Coronary artery (tissue), 2 donors: Measurements from ENCODE around the gene SSTR5.

Source experiments
- DNase-seq: peaks from one replicate; pipeline ENCODE4 v3.0.0-alpha.2; 2017; ENCODE audit warnings: low spot score
- H3K27ac ChIP-seq, 2 donors: fragments of 200-600 bp; sonication (generic); one replicate each; pipeline ENCODE4 v1.5.1; 2016 to 2019
- H3K4me3 ChIP-seq: fragments of 200-600 bp; sonication (generic); 2 replicates; pipeline ENCODE4 v1.5.1; 2016; ENCODE audit warnings: mild to moderate bottlenecking, moderate library complexity
- TF ChIP-seq, protein P1 (sequence below): fragments of 200-600 bp; sonication (generic); IDR thresholded peaks from one replicate; pipeline ENCODE4 v1.5.1; 2019; ENCODE audit warnings: antibody characterized with exemption

The SSTR5 gene

DNA sequence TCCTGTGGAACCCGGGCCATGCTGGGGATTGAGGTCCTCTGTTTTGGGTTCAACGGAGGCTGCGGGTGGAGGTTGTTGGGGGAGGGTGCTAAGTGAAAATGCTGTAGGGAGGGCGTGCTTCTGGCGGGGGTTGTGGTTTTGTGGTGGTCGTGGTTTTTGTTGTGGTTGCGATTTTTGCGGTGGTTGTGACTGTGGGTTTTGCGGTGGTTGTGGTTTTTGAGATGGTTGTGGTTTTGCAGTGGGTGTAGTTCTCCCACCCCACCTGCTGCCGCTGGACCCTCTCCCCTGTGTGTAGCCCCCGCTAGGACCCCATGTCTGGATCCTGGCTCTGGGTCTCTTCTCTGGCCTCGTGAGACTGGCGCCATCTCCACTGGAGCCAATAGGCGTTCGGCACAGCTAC is 4.9 kb upstream of the SSTR5 start:
- DNase-seq = no peak
- TF ChIP-seq, protein P1, sequence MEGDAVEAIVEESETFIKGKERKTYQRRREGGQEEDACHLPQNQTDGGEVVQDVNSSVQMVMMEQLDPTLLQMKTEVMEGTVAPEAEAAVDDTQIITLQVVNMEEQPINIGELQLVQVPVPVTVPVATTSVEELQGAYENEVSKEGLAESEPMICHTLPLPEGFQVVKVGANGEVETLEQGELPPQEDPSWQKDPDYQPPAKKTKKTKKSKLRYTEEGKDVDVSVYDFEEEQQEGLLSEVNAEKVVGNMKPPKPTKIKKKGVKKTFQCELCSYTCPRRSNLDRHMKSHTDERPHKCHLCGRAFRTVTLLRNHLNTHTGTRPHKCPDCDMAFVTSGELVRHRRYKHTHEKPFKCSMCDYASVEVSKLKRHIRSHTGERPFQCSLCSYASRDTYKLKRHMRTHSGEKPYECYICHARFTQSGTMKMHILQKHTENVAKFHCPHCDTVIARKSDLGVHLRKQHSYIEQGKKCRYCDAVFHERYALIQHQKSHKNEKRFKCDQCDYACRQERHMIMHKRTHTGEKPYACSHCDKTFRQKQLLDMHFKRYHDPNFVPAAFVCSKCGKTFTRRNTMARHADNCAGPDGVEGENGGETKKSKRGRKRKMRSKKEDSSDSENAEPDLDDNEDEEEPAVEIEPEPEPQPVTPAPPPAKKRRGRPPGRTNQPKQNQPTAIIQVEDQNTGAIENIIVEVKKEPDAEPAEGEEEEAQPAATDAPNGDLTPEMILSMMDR = no peak
- Histone ChIP-seq H3K4me3 (no peak overlapping the region), H3K27ac (no peak overlapping the region)

DNA sequence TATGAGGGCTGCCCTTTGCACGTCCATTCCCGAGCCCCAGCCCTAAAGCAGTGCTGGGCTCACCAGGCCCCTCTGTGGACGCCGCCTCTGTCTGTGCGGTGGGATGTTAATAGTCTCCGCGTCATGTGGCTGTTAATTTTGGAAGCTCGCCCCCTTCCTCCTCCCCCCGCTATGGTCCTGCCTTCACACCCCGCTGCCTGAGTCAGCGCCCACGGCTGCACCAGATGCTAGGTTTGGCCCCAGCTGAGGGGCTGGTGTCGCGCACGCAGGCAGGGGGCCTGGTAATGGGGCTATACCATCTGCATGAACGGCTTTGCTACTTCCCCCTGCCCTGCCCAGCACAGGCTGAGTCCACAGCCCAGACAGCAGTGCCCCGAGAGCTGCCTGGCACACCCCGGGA is 4.1 kb upstream of the SSTR5 start:
- H3K27ac ChIP-seq = no peak overlapping the region
- TF ChIP-seq, protein P1 = no peak
- no peak overlapping the region for H3K4me3 ChIP-seq
- no peak for DNase-seq

DNA sequence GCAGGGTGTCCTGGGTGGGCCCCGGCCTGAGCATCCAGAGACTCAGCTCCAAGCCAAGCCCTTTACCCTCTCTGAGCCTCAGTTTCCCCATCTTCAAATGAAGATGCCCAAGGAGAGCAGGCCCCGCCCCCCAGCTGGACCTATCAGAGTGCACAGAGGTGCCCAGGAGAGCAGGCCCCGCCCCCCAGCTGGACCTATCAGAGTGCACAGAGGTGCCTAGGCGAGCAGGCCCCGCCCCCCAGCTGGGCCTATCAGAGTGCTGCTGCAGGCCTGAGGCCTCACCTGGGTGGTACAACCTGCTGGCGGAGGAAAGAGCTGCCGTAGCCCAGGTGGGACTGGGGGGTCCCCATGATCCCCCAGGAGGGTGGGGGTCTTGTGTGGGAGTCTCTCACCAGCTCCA is 3.4 kb upstream of the SSTR5 start:
- Histone ChIP-seq H3K4me3 (no peak overlapping the region), H3K27ac (no peak overlapping the region)
- DNase-seq = no peak
- TF ChIP-seq, protein P1 = no peak

DNA sequence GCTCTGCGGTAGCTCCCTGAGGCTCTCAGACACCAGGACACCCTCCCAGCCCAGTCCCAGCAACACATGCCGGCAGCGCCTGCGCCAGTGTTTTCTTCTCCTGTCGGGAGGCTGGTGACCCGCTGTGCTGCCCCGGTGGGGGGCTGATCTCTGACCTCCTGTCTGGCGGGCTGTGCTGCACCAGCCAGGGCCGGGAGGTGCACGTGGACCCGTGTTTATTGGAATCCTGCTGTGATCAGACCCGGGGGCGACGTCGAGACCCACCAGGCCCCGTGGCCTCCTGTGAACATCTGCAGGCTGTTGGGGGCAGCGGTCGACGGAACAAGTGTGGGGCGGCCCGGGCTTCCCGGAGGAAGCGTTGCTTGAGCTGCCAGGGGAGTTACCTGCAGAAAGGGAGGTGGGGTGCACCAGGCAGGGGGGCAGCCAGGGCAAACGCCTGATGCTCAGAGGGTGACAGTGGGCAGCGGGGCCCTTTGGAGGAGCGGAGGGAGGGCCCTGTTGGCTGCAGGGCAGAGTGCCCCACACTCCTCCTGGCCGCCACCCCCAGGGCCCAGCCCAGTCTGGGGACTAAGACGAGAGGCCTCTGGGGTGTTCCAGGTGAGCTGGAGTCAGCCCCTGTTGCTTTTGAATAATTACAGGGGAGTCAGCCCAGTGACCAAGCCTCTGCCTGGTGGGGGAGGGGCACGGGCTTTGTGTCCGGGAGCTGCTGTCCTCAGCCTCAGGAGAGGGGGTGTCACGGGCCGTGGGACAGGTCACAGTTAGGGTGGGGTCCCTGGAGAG is 2.3 kb upstream of the SSTR5 start:
- TF ChIP-seq, protein P1 = no peak
- H3K4me3 ChIP-seq = no peak overlapping the region
- DNase-seq = no peak
- no peak overlapping the region for H3K27ac ChIP-seq

DNA sequence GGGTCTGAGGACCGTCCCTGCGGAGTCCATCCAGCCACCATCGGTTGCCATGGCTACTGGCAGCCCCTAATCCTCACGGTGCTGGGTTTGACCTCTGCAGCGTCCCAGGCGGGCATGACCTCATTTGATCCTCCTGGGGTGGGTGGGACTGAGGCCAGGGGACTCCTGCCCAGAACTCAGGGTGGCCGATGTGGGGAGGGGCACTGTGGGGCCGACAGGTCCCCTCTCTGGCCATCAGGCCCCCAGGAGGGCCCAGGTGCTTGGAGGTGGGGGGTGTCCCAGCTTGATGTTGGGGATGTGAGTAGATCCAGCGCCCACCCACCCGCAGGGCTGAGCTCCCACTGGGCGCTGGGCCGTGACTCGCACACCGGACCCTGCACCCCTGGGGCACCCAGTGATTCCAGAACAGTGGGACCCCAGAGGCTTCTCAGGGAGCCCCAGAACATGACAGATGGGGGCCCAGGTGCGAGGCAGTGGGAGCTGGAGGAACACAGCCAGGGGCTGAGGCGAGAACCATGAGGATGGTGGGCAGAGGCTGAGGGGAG is 1.6 kb upstream of the SSTR5 start:
- no peak overlapping the region for H3K4me3 ChIP-seq
- no peak overlapping the region for H3K27ac ChIP-seq
- TF ChIP-seq, protein P1 = no peak
- DNase-seq = no peak

DNA sequence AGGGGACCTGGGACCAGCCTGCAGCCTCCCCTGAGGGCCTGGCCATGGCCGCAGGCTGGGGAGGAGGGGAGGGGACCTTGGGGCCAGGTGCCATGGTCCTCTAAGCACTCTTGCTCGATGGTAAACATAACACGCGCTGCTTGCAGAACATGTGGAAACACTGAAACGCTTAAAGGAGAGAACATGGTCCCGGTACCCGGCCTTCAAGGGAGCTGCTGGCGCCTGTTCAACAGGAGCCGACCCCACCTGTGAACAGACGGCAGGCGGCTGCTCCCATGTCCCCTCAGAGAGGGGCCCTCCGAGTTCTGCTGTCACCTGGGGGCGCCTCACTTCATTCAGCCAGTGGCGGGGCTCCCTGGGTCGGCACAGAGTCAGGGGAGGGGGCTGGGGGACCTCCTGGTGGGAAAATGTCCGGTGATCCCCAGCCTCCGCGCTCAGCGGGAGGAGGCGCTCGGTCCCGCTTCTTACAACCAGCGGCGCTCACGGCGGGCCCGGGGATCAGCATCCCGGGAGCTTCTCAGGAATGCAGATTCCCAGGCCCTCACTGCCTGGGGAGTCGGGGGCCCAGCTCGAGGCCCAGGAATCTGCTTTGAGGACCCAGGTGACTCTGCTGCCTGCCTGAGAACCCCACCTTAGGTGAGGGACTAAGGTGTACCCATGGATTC is 854 bp upstream of the SSTR5 start:
- Histone ChIP-seq H3K27ac (no peak overlapping the region), H3K4me3 (no peak overlapping the region)
- no peak for DNase-seq
- TF ChIP-seq, protein P1 = no peak

DNA sequence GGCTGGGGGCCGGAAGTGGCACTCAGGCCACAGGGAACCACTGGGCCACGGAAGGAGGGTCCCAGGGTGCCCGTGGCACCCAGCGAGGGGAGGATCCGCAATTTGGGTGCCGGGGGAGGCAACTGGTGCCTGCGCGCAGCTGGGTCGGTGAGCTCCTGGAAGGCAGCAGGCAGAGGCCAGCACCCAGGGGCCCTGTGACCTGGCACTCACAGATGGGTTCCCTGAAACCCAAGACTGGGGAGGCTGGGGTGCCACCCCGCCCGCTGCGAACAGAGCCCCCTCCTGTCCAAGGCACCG is 663 bp downstream of the SSTR5 start:
- no peak for DNase-seq
- Histone ChIP-seq H3K27ac (no peak overlapping the region), H3K4me3 (no peak overlapping the region)
- TF ChIP-seq, protein P1 = no peak
